LNCaP clone FGC (cell line): ENCODE results near the gene RESP18.

Source experiments
- DNase-seq: peaks from one replicate; pipeline ENCODE4 v3.0.0-alpha.2; 2011; ENCODE audit warnings: low read depth
- H3K4me3 ChIP-seq: 2 replicates; pipeline ENCODE4 v1.5.1; 2011; ENCODE audit warnings: mild to moderate bottlenecking, low read depth, low read length, control low read depth
- CTCF ChIP-seq: IDR thresholded peaks from 2 replicates; pipeline ENCODE4 v1.5.1; 2012; ENCODE audit warnings: mild to moderate bottlenecking; ENCODE audit not compliant: control insufficient read depth, insufficient read depth; ENCODE audit errors: extremely low read depth

The RESP18 gene

GRCh38 chr2:219278655-219279150, 53.8 kb downstream of the RESP18 start:
- H3K4me3 ChIP-seq, result peak overlapping the region; percentile 80
- TF ChIP-seq CTCF, result no peak
- no peak for DNase-seq

- DNase-seq, result peak; percentile 23
- TF ChIP-seq CTCF, result peak; percentile 93
- no peak overlapping the region for H3K4me3 ChIP-seq
These were observed 54.6 kb downstream of the RESP18 start for GRCh38 chr2:219277703-219278654.
